HUES48 (cell line): ENCODE results near the gene SRSF9.
"Not testable (repeated sequence)": the region's sequence is repeated elsewhere in the genome, so short reads cannot be mapped to it uniquely, and the experiment has no call there.

Experiments used
- H3K27ac ChIP-seq: one replicate; pipeline ENCODE4 v1.7.0; 2013; ENCODE audit warnings: low read depth, low read length, inconsistent platforms
- H3K27me3 ChIP-seq: 2 replicates; pipeline ENCODE4 v1.6.1; 2013; ENCODE audit warnings: mild to moderate bottlenecking, low read length; ENCODE audit not compliant: control insufficient read depth, insufficient read depth
- H3K36me3 ChIP-seq: 2 replicates; pipeline ENCODE4 v1.6.1; 2013; ENCODE audit warnings: low read length; ENCODE audit not compliant: control insufficient read depth, insufficient read depth
- H3K4me1 ChIP-seq: 2 replicates; pipeline ENCODE4 v1.6.1; 2013; ENCODE audit warnings: mild to moderate bottlenecking, low read length; ENCODE audit not compliant: control insufficient read depth, insufficient read depth
- H3K4me3 ChIP-seq: 2 replicates; pipeline ENCODE4 v1.5.1; 2013; ENCODE audit warnings: mild to moderate bottlenecking, low read depth, low read length
- H3K9ac ChIP-seq: 2 replicates; pipeline ENCODE4 v1.6.1; 2013; ENCODE audit warnings: mild to moderate bottlenecking, low read depth, low read length, moderate library complexity
- H3K9me3 ChIP-seq: 2 replicates; pipeline ENCODE4 v1.6.1; 2013; ENCODE audit warnings: low read length; ENCODE audit not compliant: control insufficient read depth, insufficient read depth

Gene SRSF9, protein sequence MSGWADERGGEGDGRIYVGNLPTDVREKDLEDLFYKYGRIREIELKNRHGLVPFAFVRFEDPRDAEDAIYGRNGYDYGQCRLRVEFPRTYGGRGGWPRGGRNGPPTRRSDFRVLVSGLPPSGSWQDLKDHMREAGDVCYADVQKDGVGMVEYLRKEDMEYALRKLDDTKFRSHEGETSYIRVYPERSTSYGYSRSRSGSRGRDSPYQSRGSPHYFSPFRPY

DNA sequence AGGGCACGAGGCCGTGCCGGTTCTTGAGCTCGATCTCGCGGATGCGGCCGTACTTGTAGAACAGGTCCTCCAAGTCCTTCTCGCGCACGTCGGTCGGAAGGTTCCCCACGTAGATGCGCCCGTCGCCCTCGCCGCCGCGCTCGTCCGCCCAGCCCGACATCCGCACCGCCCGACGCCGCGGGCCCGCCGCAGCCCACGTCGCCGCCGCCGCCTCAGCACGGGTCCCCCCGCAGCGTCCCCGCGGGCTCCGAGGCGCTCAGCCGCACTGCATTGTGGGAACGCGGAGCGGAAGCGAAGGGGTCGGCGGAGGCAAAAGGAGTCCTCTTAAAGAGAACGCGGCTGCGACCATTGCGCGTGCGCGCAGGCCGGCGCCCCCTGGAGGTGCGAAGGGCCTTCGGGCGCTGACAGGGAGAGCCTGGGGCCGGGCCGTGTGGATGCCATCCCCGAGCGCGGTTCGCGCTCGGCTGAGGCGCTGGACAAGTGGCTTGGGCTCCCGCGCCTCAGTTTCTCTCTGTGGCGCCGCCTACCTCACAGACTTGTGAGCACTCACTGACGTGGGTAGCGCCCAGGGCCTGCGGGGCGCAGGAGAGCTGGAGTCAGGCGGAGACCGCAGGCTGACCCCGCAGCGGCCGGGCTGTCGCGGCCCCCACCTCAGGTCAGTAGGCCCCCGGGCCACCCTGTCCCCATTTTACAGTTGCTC, at the start of gene SRSF9:
Gene SRSF9, minus strand, starts transcription at position 299 of the 700 bp plus-strand sequence. Its CDS starts 139 bp downstream, at position 160.
- peaks cover 7% of the 10 kb centered on the region; the same call in 1 of the 2 replicates for H3K4me1 ChIP-seq
- H3K36me3 ChIP-seq, result peaks cover 28% of the 10 kb centered on the region
- peak within 1 kb of the TSS; percentile 91 for H3K9ac ChIP-seq
- peak within 1 kb of the TSS; percentile 72 for H3K4me3 ChIP-seq
- H3K27ac ChIP-seq, result peak within 1 kb of the TSS; percentile 96
- no peaks in the 10 kb centered on the region for H3K27me3 ChIP-seq
- H3K9me3 ChIP-seq, result no peaks in the 10 kb centered on the region

DNA sequence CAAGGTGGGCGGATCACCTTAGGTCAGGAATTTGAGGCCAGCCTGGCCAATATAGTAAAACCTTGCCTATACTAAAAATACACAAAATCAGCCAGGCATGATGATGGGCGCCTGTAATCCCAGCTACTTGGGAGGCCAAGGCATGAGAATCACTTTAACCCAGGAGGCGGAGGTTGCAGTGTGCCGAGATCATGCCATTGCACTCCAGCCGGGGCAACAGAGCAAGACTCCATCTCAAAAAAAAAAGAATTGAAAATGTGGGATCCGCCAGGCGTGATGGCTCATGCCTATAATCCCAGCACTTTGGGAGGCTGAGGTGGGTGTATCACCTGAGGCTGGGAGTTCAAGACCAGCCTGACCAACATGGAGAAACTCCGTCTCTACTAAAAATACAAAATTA, 49.8 kb upstream of the SRSF9 start:
- H3K27ac ChIP-seq, H3K9ac ChIP-seq, H3K4me1 ChIP-seq, H3K27me3 ChIP-seq, H3K9me3 ChIP-seq, H3K4me3 ChIP-seq: not testable (repeated sequence)
- H3K36me3 ChIP-seq, result peaks cover 46% of the 10 kb centered on the region

DNA sequence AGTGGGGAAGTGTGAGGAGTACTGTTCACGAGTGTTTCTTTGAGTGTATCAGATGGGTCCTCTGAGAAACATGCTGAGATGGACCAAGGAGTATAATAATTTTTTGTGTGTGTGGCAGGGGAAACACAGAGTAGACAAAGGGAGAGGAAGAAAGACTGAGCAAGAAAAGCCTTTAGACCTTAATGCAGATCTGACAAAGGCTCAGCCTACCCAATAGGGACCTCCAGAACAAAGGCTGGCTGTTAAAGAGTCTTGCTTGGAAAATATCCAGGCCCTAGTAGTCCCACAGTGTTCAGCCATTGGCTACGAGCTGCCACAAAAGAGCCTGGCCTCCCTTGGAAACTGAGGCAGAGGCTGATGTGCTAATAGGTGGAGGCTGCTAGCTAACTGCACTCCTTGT, 45.9 kb upstream of the SRSF9 start:
- H3K27ac ChIP-seq, result no peak overlapping the region
- no peaks in the 10 kb centered on the region for H3K4me1 ChIP-seq
- H3K4me3 ChIP-seq, result no peak overlapping the region
- no peaks in the 10 kb centered on the region for H3K27me3 ChIP-seq
- H3K9ac ChIP-seq, result no peak overlapping the region
- H3K36me3 ChIP-seq, result peaks cover 38% of the 10 kb centered on the region
- H3K9me3 ChIP-seq, result no peaks in the 10 kb centered on the region

DNA sequence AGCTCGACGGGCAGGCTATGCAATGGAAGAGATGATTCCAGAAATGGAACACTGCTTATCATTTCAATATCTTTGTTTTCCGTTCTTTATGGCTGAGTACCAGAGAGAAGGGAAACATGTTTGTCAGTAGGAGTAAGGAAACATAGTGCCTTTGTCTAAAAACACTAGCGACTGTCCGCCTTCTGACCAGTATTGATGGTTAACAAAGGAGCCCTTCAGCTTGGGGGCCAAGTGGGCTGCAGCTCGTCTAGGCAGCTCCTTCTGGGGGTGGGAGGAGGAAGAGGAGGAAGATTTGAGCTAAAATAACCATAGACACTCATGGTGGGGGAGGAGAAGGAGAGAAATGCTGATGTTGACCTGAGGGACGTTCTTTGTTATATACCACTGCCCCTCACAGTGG, 44.5 kb upstream of the SRSF9 start:
- Histone ChIP-seq H3K4me3 (no peak overlapping the region), H3K9ac (no peak overlapping the region), H3K4me1 (no peaks in the 10 kb centered on the region), H3K9me3 (no peaks in the 10 kb centered on the region), H3K27ac (no peak overlapping the region), H3K36me3 (peaks cover 50% of the 10 kb centered on the region), H3K27me3 (no peaks in the 10 kb centered on the region)

DNA sequence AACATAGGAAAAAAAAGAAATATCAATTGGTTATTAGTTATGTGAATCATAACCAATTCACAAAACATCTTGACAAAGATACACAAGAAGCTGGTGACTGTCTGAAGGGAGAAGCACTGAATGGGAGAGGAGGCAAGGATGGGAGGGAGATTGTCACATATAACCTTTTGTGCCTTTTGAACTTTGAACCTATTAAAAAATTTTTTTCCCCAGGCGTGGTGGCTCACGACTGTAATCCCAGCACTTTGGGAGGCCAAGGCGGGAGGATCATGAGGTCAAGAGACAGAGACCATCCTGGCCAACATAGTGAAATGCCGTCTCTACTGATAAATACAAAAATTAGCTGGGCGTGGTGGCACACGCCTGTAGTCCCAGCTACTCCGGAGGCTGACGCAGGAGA, 39.0 kb upstream of the SRSF9 start:
- Histone ChIP-seq H3K9ac (no peak overlapping the region), H3K36me3 (peaks cover 39% of the 10 kb centered on the region), H3K4me3 (no peak overlapping the region), H3K4me1 (peaks cover 6% of the 10 kb centered on the region), H3K27ac (no peak overlapping the region), H3K27me3 (no peaks in the 10 kb centered on the region), H3K9me3 (no peaks in the 10 kb centered on the region)

DNA sequence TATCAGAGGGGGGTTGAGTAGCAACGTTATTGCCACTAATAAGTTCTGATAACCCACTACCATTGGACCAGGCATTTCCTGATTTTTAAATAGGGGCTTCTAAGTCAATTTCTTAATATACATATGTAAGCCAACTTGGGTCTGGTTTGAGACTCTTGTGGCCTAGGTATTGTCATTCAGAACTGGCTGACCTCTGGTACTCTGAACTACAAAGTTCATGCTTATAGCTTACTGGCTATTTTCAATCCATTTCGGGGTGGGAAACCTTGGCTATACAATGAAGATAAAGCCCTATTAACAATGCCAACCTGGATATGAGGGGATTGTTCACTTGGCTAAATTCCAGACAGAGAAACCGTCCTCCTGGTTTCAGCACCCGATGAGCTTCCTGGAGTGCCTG, 35.0 kb upstream of the SRSF9 start:
- Histone ChIP-seq H3K4me3 (peak overlapping the region; percentile 38; the same call in 1 of the 2 replicates), H3K9ac (no peak overlapping the region), H3K36me3 (peaks cover 41% of the 10 kb centered on the region), H3K27ac (peak overlapping the region; percentile 84), H3K27me3 (no peaks in the 10 kb centered on the region), H3K4me1 (peaks cover 6% of the 10 kb centered on the region), H3K9me3 (no peaks in the 10 kb centered on the region)

DNA sequence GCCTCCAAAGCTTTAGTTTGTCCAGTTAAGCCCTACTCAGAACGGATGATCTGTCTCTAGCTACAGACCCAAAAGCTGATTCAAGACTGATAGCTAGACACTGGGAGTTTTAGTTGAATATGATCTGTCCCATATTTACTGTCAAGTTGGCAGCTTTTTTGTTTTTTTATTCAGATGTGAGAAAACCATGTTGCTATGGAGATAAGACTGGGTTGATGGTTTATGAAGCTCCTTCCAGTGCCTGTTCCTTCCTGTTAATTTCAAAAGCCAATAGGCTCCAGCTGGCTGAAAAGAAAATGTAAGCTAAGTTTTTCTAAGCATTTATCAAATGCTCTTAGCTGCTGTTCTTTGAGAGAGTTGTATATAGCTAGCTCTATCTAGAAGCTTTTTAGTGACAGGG, 31.0 kb upstream of the SRSF9 start:
- Histone ChIP-seq H3K4me3 (no peak overlapping the region), H3K27ac (no peak overlapping the region), H3K9me3 (no peaks in the 10 kb centered on the region), H3K36me3 (peaks cover 37% of the 10 kb centered on the region), H3K4me1 (peaks cover 13% of the 10 kb centered on the region), H3K9ac (no peak overlapping the region), H3K27me3 (no peaks in the 10 kb centered on the region)

DNA sequence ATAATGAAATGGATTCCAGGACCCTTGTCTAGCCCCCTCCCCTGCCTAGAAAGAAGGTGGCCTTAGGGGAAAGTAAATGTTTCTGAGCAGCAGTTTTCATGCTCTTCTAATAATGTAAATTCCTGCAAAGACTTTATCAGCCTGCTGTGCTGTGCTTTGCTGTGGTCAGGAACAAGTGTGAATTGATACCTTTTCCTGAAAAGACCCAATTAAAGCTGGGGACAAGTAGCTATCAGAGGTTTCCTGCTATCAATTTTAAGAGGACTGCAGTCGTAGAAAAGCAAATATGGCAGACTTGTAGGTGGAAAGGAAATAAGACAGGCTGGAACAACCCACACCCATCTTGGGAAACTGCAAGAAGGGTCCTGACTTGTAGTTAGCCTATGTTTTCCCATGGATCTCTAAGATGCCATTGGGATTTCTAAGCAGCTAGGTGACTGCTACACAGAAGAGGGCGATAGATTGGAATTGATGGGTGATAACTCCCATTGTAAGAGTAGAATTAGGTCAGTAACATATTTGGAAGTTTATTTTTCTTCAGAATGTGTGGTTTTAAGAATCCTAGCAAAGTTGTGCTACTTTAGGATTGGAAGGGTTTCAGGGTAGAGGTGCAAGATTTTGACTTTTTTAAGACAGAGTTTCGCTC, 29.4 kb upstream of the SRSF9 start:
- H3K27me3 ChIP-seq, result no peaks in the 10 kb centered on the region
- peak overlapping the region; percentile 40 for H3K27ac ChIP-seq
- no peak overlapping the region for H3K9ac ChIP-seq
- peaks cover 15% of the 10 kb centered on the region; the same call in 1 of the 2 replicates for H3K4me1 ChIP-seq
- H3K4me3 ChIP-seq, result no peak overlapping the region
- H3K36me3 ChIP-seq, result peaks cover 35% of the 10 kb centered on the region
- no peaks in the 10 kb centered on the region for H3K9me3 ChIP-seq

DNA sequence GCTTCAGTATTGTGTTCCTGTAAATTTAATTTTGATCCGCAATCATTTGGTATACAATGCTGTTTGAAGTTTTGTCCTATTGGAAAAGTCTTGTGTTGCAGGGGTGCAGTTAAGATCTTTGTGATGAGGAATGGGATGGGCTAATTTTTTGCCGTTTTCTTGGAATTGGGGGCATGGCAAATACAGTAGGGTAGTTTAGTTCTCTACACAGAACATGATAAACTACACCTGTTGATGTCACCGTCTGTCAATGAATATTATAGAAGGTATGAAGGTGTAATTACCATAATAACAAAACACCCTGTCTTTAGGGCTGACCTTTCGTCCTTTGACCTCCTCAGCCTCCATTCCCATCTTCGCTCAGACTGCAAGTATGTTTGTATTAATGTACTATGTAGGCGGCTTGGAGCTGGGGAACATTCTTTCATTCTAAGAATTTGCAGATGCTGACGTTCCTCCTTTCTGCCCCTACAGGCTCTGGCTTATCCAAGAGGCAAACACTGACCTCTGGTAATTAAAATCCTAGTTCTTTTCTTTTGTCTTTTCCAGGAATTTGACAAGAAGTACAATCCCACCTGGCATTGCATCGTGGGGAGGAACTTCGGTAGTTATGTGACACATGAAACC, 28.1 kb upstream of the SRSF9 start:
- H3K4me1 ChIP-seq, result peaks cover 15% of the 10 kb centered on the region; the same call in 1 of the 2 replicates
- H3K4me3 ChIP-seq, result peak overlapping the region; percentile 89
- H3K27me3 ChIP-seq, result no peaks in the 10 kb centered on the region
- H3K9ac ChIP-seq, result 0 out of 2 replicates have a peak overlapping the region, but pooled peaks have one; percentile 18
- peaks cover 23% of the 10 kb centered on the region for H3K36me3 ChIP-seq
- no peaks in the 10 kb centered on the region for H3K9me3 ChIP-seq
- H3K27ac ChIP-seq, result peak overlapping the region; percentile 4

DNA sequence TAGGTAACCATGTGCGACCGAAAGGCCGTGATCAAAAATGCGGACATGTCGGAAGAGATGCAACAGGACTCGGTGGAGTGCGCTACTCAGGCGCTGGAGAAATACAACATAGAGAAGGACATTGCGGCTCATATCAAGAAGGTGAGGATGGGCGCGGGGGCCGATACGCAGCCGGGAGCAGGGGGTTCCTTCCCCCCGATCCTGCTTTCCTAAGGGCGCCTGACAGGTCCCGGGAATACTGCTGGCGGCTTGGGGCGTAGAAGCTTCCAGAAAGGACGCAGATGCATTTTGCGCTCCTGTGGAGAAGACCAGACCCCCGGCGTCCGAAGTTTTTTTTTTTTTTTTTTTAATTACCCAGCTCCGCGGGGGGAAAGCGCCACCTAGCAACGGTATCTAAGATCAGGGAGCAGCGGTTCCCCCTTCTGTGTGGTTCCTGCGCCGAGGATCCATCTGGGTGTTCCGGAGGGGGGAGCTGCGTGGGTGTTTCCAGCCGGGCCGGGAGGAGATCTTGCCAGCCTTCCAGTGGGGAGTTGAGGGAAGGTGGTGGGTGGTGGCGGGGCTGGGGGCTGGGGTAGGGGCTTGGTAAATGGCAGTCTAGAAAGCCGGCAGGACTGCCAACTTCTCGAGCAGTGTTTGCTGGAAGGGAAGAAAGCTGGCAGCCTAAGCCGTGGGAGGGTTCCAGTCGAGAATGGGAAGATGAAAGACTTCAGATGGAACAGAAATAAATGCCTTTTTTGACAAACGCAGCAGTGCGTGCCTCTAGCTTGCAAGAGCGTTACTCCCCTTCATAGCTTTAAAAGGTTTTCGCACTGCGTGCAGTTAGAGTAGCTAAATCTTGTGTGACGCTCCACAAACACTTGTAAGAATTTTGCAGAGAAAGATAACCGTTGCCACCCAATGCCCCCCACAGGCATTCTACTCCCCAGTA, 27.1 kb upstream of the SRSF9 start:
- peak overlapping the region; percentile 59 for H3K9ac ChIP-seq
- peaks cover 15% of the 10 kb centered on the region; the same call in 1 of the 2 replicates for H3K4me1 ChIP-seq
- H3K9me3 ChIP-seq, result no peaks in the 10 kb centered on the region
- peak overlapping the region; percentile 81 for H3K27ac ChIP-seq
- H3K36me3 ChIP-seq, result peaks cover 23% of the 10 kb centered on the region
- H3K4me3 ChIP-seq, result peak overlapping the region; percentile 89
- no peaks in the 10 kb centered on the region for H3K27me3 ChIP-seq
